Urothelium cell line (cell line): Measurements from ENCODE around the gene GDF10.

Experiments used
- DNase-seq: peaks from one replicate; pipeline ENCODE4 v3.0.0; 2011; ENCODE audit warnings: low spot score, mixed read lengths
- FAIRE-seq: peaks from 2 replicates; lab custom pipeline; 2011; peaks lifted over from hg19 to GRCh38; lab: Jason Lieb, UNC

Gene GDF10

GRCh38 chr10:47331491-47331890, 31.5 kb downstream of the GDF10 start:
- DNase-seq (no peak), FAIRE-seq (no peak)

GRCh38 chr10:47331954-47332353, 32.0 kb downstream of the GDF10 start:
- no peak for FAIRE-seq
- no peak for DNase-seq

- FAIRE-seq: no peak
- DNase-seq: no peak
These were observed 32.4 kb downstream of the GDF10 start for GRCh38 chr10:47332371-47332770.

GRCh38 chr10:47332946-47333345, 32.9 kb downstream of the GDF10 start:
- FAIRE-seq: no peak
- DNase-seq: no peak

GRCh38 chr10:47333532-47333931, 33.5 kb downstream of the GDF10 start:
- FAIRE-seq: no peak
- no peak for DNase-seq

- FAIRE-seq: no peak
- DNase-seq: no peak
These were observed 34.7 kb downstream of the GDF10 start for GRCh38 chr10:47334466-47335295.

- FAIRE-seq (no peak), DNase-seq (no peak)
These were observed 35.9 kb downstream of the GDF10 start for GRCh38 chr10:47335906-47336305.

- DNase-seq: no peak
- no peak for FAIRE-seq
These were observed 36.6 kb downstream of the GDF10 start for GRCh38 chr10:47336387-47337134.

- DNase-seq (no peak), FAIRE-seq (no peak)
These were observed 37.3 kb downstream of the GDF10 start for GRCh38 chr10:47337310-47337709.

GRCh38 chr10:47339186-47339735, 39.3 kb downstream of the GDF10 start:
- FAIRE-seq (no peak), DNase-seq (no peak)

- FAIRE-seq: no peak
- no peak for DNase-seq
These were observed 40.0 kb downstream of the GDF10 start for GRCh38 chr10:47339759-47340607.

- DNase-seq: peak; percentile 89
- no peak for FAIRE-seq
These were observed 40.7 kb downstream of the GDF10 start for GRCh38 chr10:47340608-47341170.

GRCh38 chr10:47344996-47345870, 45.2 kb downstream of the GDF10 start:
- no peak for FAIRE-seq
- DNase-seq: no peak

GRCh38 chr10:47346581-47347302, 46.7 kb downstream of the GDF10 start:
- FAIRE-seq: no peak

GRCh38 chr10:47347303-47347675, 47.3 kb downstream of the GDF10 start:
- FAIRE-seq (no peak), DNase-seq (no peak)

More at GRCh38 chr10:47346581-47347302, 46.7 kb downstream of the GDF10 start:
- DNase-seq: no peak

- no peak for DNase-seq
- no peak for FAIRE-seq
These were observed 48.2 kb downstream of the GDF10 start, which contains the start of gene RBP3 for GRCh38 chr10:47348138-47348651. RBP3 (plus strand) TSS chr10:47348363; CDS start chr10:47348485, 122 bp downstream.

- FAIRE-seq (no peak), DNase-seq (no peak)
These were observed 48.9 kb downstream of the GDF10 start for GRCh38 chr10:47348661-47349470.

- DNase-seq: no peak
- FAIRE-seq: no peak
These were observed 49.5 kb downstream of the GDF10 start for GRCh38 chr10:47349516-47349915.
